K562 (cell line): ENCODE results near the gene DNAJB6. TPM values are rescaled to one million over a fixed set of nuclear protein-coding genes. Genes with fewer than 3 reads are reported as not detected.

Experiments used
- ATAC-seq: fragments of 200-7000 bp; cut with Tn5 transposase; 3 replicates; pipeline ENCODE4 v1.9.1; 2020; ENCODE audit warnings: moderate library complexity
- BruUV-seq: library from RNA; stranded (reverse); fragments of 400-500 nt; replicated peaks from 2 replicates; lab custom pipeline; 2021; lab: Mats Ljungman, UMichigan
- CTCF ChIA-PET: fragments of 300-600 bp; formaldehyde crosslinking; extraction: SDS; loops from one replicate; lab custom pipeline; 2021; ENCODE audit warnings: low intra/inter-chr PET ratio; lab: Yijun Ruan, JAX
- POLR2A ChIA-PET: fragments of 300-600, 350-650 bp; sonication (Branson Sonifier 250); formaldehyde crosslinking; extraction: SDS; loops from one replicate; lab custom pipeline; 2021; ENCODE audit warnings: antibody characterized with exemption, inconsistent platforms; lab: Yijun Ruan, JAX
- DNase-seq, 4 experiments: peaks; one replicate each; pipeline versions ENCODE4 v3.0.0 to v3.0.0-alpha.2; 2011 to 2018; ENCODE audit warnings: low spot score in 3 of 4, mixed read lengths in 3 of 4; ENCODE audit errors: extremely low read depth in 1 of 4
- FAIRE-seq: peaks from 2 replicates; lab custom pipeline; 2011; peaks lifted over from hg19 to GRCh38; lab: Jason Lieb, UNC
- H2AFZ ChIP-seq: 2 replicates; pipeline ENCODE4 v1.6.0; 2011; ENCODE audit warnings: low read depth, low read length, control low read depth, inconsistent platforms
- H3K27ac ChIP-seq: fragments of 200-600 bp; 3 replicates; pipeline ENCODE4 v1.8.0; 2011; ENCODE audit warnings: low read depth, mild to moderate bottlenecking, control low read depth, inconsistent platforms, low read length, moderate library complexity, mixed read lengths; ENCODE audit errors: extremely low read depth
- H3K27me3 ChIP-seq, 2 experiments: fragments of 300-600 bp in 1 of 2; 2 replicates in 1 of 2; 3 replicates in 1 of 2; pipeline versions ENCODE4 v1.6.0 to v1.8.0; 2011; ENCODE audit warnings: inconsistent platforms in 2 of 2, low read length in 2 of 2, mild to moderate bottlenecking in 1 of 2, mixed read lengths in 1 of 2, moderate library complexity in 1 of 2; ENCODE audit not compliant: control insufficient read depth in 2 of 2, insufficient read depth in 2 of 2
- H3K36me3 ChIP-seq: fragments of 300-600 bp; 3 replicates; pipeline ENCODE4 v1.8.0; 2011; ENCODE audit warnings: mild to moderate bottlenecking, low read length, inconsistent platforms; ENCODE audit not compliant: control insufficient read depth, insufficient read depth
- H3K4me1 ChIP-seq, 2 experiments: fragments of 200-600 bp in 1 of 2; replicated peaks in 1 of 2; 2 replicates in 1 of 2; 3 replicates in 1 of 2; pipeline versions ENCODE4 v1.5.1 to v1.8.0; 2011; ENCODE audit warnings: inconsistent platforms in 2 of 2, low read length in 2 of 2, mild to moderate bottlenecking in 1 of 2, mixed read lengths in 1 of 2, moderate library complexity in 1 of 2; ENCODE audit not compliant: control insufficient read depth in 2 of 2, insufficient read depth in 2 of 2
- H3K4me2 ChIP-seq: 2 replicates; pipeline ENCODE4 v1.6.1; 2011; ENCODE audit warnings: low read length, control low read depth, inconsistent platforms, mixed read lengths; ENCODE audit not compliant: insufficient read depth
- H3K4me3 ChIP-seq: fragments of 200-600 bp; sonication (generic), shearing (Covaris generic); 2 replicates; pipeline ENCODE4 v1.5.1; 2016; ENCODE audit warnings: control low read depth, inconsistent platforms
- H3K79me2 ChIP-seq: fragments of 200-600 bp; 3 replicates; pipeline ENCODE4 v1.8.0; 2011; ENCODE audit warnings: low read length, inconsistent platforms; ENCODE audit not compliant: control insufficient read depth, insufficient read depth
- H3K9ac ChIP-seq, 2 experiments: 2 replicates each; pipeline versions ENCODE4 v1.6.0 to v1.6.1; 2011; ENCODE audit warnings: low read depth in 2 of 2, low read length in 2 of 2, control low read depth in 1 of 2, inconsistent platforms in 1 of 2, mild to moderate bottlenecking in 1 of 2, mixed read lengths in 1 of 2; ENCODE audit not compliant: insufficient read depth in 1 of 2
- H3K9me1 ChIP-seq: one replicate; pipeline ENCODE4 v1.6.0; 2011; ENCODE audit warnings: inconsistent platforms, mild to moderate bottlenecking, low read length, moderate library complexity; ENCODE audit not compliant: control insufficient read depth, insufficient read depth
- H3K9me3 ChIP-seq: replicated peaks from 2 replicates; pipeline ENCODE4 v1.5.1; 2011; ENCODE audit warnings: low read depth, low read length, inconsistent platforms; ENCODE audit not compliant: control insufficient read depth, insufficient read depth
- H4K20me1 ChIP-seq: replicated peaks from 2 replicates; pipeline ENCODE4 v1.6.1; 2011; ENCODE audit warnings: low read length, inconsistent platforms, mixed read lengths; ENCODE audit not compliant: control insufficient read depth, insufficient read depth
- C11orf30 ChIP-seq: fragments of 450-650 bp; IDR thresholded peaks from 2 replicates; pipeline ENCODE4 v1.6.1; 2016; ENCODE audit warnings: low read depth, mild to moderate bottlenecking
- CREB1 ChIP-seq, 2 experiments: sonication (generic) in 1 of 2; formaldehyde crosslinking in 1 of 2; IDR thresholded peaks; 2 replicates each; pipeline versions ENCODE4 v1.6.1 to v1.8.0; 2012 to 2022; ENCODE audit warnings: inconsistent platforms in 1 of 2, mild to moderate bottlenecking in 1 of 2, missing genetic modification reagents in 1 of 2, moderate library complexity in 1 of 2
- DNMT1 ChIP-seq: fragments of 450-650 bp; IDR thresholded peaks from 2 replicates; pipeline ENCODE4 v1.6.1; 2016; ENCODE audit warnings: antibody characterized with exemption, mild to moderate bottlenecking
- HNRNPH1 ChIP-seq: fragments of 200-400 bp; formaldehyde crosslinking; optimal IDR thresholded peaks from 2 replicates; pipeline ENCODE3; 2017; ENCODE audit warnings: low read depth, mild to moderate bottlenecking, low read length, moderate library complexity
- L3MBTL2 ChIP-seq: fragments of 450-650 bp; IDR thresholded peaks from 2 replicates; pipeline ENCODE4 v1.6.1; 2016; ENCODE audit warnings: mild to moderate bottlenecking, moderate library complexity
- MEF2D ChIP-seq: conservative IDR thresholded peaks from 2 replicates; pipeline ENCODE4 v1.6.1; 2016; ENCODE audit warnings: low read depth, missing genetic modification characterization, missing compliant biosample characterization
- MTA2 ChIP-seq: fragments of 450-650 bp; IDR thresholded peaks from 2 replicates; pipeline ENCODE4 v1.6.1; 2016; ENCODE audit warnings: low read depth
- SRSF9 ChIP-seq: fragments of 200-400 bp; formaldehyde crosslinking; IDR thresholded peaks from 2 replicates; pipeline ENCODE4 v1.6.1; 2017; ENCODE audit warnings: low read depth, low read length, borderline replicate concordance
- TAF9B ChIP-seq: fragments of 450-650 bp; IDR thresholded peaks from 2 replicates; pipeline ENCODE4 v1.6.1; 2018; ENCODE audit warnings: mild to moderate bottlenecking; ENCODE audit not compliant: partially characterized antibody
- YY1 ChIP-seq, 3 experiments: IDR thresholded peaks; 2 replicates each; pipeline ENCODE4 v1.6.1; 2011; ENCODE audit warnings: low read length in 2 of 3, mild to moderate bottlenecking in 2 of 3, moderate library complexity in 2 of 3, borderline replicate concordance in 1 of 3, control low read depth in 1 of 3, low read depth in 1 of 3; ENCODE audit not compliant: insufficient read depth in 3 of 3, insufficient replicate concordance in 2 of 3, control insufficient read depth in 1 of 3, insufficient read length in 1 of 3; ENCODE audit errors: extremely low read depth in 1 of 3
- ZFP30 ChIP-seq: fragments of 250-450 bp; sonication (Bioruptor Pico); IDR thresholded peaks from 2 replicates; pipeline ENCODE4 v1.8.0; 2022; ENCODE audit warnings: moderate library complexity, mild to moderate bottlenecking, inconsistent platforms, borderline replicate concordance
- ZKSCAN3 ChIP-seq: fragments of 250-450 bp; sonication (Bioruptor Pico); IDR thresholded peaks from 2 replicates; pipeline ENCODE4 v1.4.0; 2020
- ZNF134 ChIP-seq: fragments of 250-450 bp; sonication (Bioruptor Pico); conservative IDR thresholded peaks from 2 replicates; pipeline ENCODE4 v1.4.0; 2020
- ZNF212 ChIP-seq: fragments of 450-650 bp; formaldehyde crosslinking; IDR thresholded peaks from 2 replicates; pipeline ENCODE4 v1.4.0; 2020; ENCODE audit warnings: mild to moderate bottlenecking
- ZNF274 ChIP-seq: IDR thresholded peaks from 2 replicates; pipeline ENCODE4 v1.6.1; 2011; ENCODE audit warnings: low read depth, mild to moderate bottlenecking, low read length, moderate library complexity, borderline replicate concordance
- ZNF316 ChIP-seq: fragments of 450-650 bp; IDR thresholded peaks from 2 replicates; pipeline ENCODE4 v1.6.1; 2016
- WGBS: fragments of 100-300 bp; shearing (Covaris generic); methylation state at CpG from one replicate; pipeline ENCODE4 v1.1.6; 2016; ENCODE audit warnings: low coverage, mixed read lengths; ENCODE audit not compliant: insufficient coverage; ENCODE audit errors: missing lambda C conversion rate; 5-methylcytosine and 5-hydroxymethylcytosine counted together
- in situ Hi-C: fragments of 300-500 bp; cut with MboI; formaldehyde crosslinking; loops from 4 replicates; pipeline ENCODE4 v1.15.0; 2018; ENCODE audit warnings: inconsistent platforms, mixed read lengths
- intact Hi-C: fragments of 100-400 bp; cut with micrococcal nuclease; formaldehyde crosslinking; loops from 2 replicates; pipeline ENCODE4 v1.14.2; 2022
- polyA plus RNA-seq, 8 experiments: library from polyadenylated mRNA; depleted of rRNA in 4 of 8; stranded (reverse) in 5 of 8; unstranded in 3 of 8; fragments of >200 nt; fragmentation: Nextera tagmentation in 2 of 8; fragmentation: Illumina TruSeq in 1 of 8; extraction: Ambion mirVana in 2 of 8; extraction: Trizol in 1 of 8; gene quantifications; 2 replicates each; pipeline versions ENCODE4 v1.2.1 to v1.2.3, GENCODE V29; 2011 to 2014; ENCODE audit warnings: inconsistent platforms in 1 of 8, missing spikeins in 1 of 8
- total RNA-seq, 7 experiments: library from RNA; depleted of rRNA in 6 of 7; stranded (reverse); fragments of >200 nt in 6 of 7; fragmentation: Illumina TruSeq in 2 of 7; extraction: Trizol in 2 of 7; gene quantifications; 2 replicates each; pipeline versions ENCODE4 v1.2.1 to v1.2.3, GENCODE V29; 2011 to 2021; ENCODE audit warnings: low replicate concordance in 1 of 7
- TF ChIP-seq, protein P1 (sequence below), 2 experiments: IDR thresholded peaks; 2 replicates each; pipeline ENCODE4 v1.6.1; 2012; ENCODE audit warnings: improper control_type of control experiment in 2 of 2, low read depth in 2 of 2, low read length in 2 of 2, borderline replicate concordance in 1 of 2
- TF ChIP-seq, protein P2 (sequence below): fragments of 450-650 bp; formaldehyde crosslinking; conservative IDR thresholded peaks from 2 replicates; pipeline ENCODE4 v1.4.0; 2022; ENCODE audit warnings: mild to moderate bottlenecking, missing genetic modification characterization
- TF ChIP-seq, protein P3 (sequence below): fragments of 200-800 bp; sonication (Bioruptor generic); IDR thresholded peaks from 2 replicates; pipeline ENCODE4 v1.6.1; 2017; ENCODE audit warnings: missing genetic modification characterization, missing compliant biosample characterization

DNAJB6 gene
- total and polyA plus RNA-seq, 9 of the 15 experiments (the other 6 are each of a cell fraction or from before 2014, with no cell fraction given), result 84.5 to 158 (median 135) TPM

DNA sequence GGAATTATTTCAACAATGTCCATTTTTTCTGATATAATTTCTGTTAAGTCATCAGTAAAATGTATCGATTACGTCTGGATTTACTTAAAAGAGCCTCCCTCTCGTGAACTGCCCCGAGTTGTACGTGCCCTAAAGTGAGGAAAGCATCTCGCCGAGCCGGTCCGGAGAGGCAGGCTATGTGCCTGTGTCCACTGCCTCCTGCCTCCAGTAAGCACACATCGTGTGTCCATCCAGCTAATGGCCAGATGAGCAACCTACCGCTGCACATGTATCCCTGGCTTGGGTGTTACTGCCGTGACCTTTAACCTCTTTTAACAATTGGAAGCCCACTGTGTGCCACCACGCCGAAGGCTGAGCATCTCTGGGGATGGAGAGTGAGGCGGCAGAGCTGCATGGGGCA is 23.2 kb upstream of the DNAJB6 start:
- H3K36me3 ChIP-seq, result no peaks in the 10 kb centered on the region
- H3K4me3 ChIP-seq, result no peak overlapping the region
- no peak for FAIRE-seq
- ChIA-PET CTCF (no interaction called here), POLR2A (no interaction called here)
- no peaks in the 10 kb centered on the region for H3K79me2 ChIP-seq
- H3K4me1 ChIP-seq, result peaks cover 0 to 16% of the 10 kb centered on the region in 2 experiments; a peak in 3 of 5 replicates
- intact Hi-C loops (no loop called here), in situ Hi-C loops (no loop called here)
- no peak overlapping the region for H2AFZ ChIP-seq
- whole genome bisulfite sequencing, result 47% methylated on average over 15 of the region's 15 CpGs
- H3K9ac ChIP-seq, result no peak overlapping the region
- no peak overlapping the region for H3K4me2 ChIP-seq
- DNase-seq, result peak in 1 of 4 experiments; percentile 10
- H3K9me3 ChIP-seq, result no peaks in the 10 kb centered on the region
- no peak overlapping the region for H3K27ac ChIP-seq
- H4K20me1 ChIP-seq, result no peaks in the 10 kb centered on the region
- ATAC-seq, result no peak
- H3K9me1 ChIP-seq, result no peaks in the 10 kb centered on the region
- no peaks in the 10 kb centered on the region; a peak in 1 of 5 replicates for H3K27me3 ChIP-seq
- no TSS peak for BruUV-seq
- TF ChIP-seq CREB1 (IDR thresholded peaks at IDR 0.05) (no peak), CREB1 (CRISPR knock-in tag; IDR thresholded peaks at IDR 0.05) (no peak), ZNF274 (no peak), MEF2D (no peak), ZNF212 (CRISPR knock-in tag) (no peak), ZKSCAN3 (CRISPR knock-in tag) (no peak), SRSF9 (no peak), MTA2 (no peak), L3MBTL2 (no peak), ZNF134 (CRISPR knock-in tag) (no peak), YY1 (IDR thresholded peaks at IDR 0.05; ENCODE audit: borderline replicate concordance in 1 of 3, control insufficient read depth in 1 of 3, extremely low read depth in 1 of 3, insufficient read depth in 3 of 3, insufficient read length in 1 of 3, insufficient replicate concordance in 2 of 3, low read depth in 1 of 3, low read length in 2 of 3) (no peak), DNMT1 (no peak), HNRNPH1 (no peak), TAF9B (no peak), C11orf30 (peak; percentile 28; the same call in 1 of the 2 replicates), ZNF316 (peak; percentile 37; the same call in 1 of the 2 replicates), ZFP30 (no peak)
- TF ChIP-seq, protein P1, sequence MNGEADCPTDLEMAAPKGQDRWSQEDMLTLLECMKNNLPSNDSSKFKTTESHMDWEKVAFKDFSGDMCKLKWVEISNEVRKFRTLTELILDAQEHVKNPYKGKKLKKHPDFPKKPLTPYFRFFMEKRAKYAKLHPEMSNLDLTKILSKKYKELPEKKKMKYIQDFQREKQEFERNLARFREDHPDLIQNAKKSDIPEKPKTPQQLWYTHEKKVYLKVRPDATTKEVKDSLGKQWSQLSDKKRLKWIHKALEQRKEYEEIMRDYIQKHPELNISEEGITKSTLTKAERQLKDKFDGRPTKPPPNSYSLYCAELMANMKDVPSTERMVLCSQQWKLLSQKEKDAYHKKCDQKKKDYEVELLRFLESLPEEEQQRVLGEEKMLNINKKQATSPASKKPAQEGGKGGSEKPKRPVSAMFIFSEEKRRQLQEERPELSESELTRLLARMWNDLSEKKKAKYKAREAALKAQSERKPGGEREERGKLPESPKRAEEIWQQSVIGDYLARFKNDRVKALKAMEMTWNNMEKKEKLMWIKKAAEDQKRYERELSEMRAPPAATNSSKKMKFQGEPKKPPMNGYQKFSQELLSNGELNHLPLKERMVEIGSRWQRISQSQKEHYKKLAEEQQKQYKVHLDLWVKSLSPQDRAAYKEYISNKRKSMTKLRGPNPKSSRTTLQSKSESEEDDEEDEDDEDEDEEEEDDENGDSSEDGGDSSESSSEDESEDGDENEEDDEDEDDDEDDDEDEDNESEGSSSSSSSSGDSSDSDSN (IDR thresholded peaks at IDR 0.05; ENCODE audit: borderline replicate concordance in 1 of 2, low read depth in 2 of 2, low read length in 2 of 2), result no peak
- TF ChIP-seq, protein P2, sequence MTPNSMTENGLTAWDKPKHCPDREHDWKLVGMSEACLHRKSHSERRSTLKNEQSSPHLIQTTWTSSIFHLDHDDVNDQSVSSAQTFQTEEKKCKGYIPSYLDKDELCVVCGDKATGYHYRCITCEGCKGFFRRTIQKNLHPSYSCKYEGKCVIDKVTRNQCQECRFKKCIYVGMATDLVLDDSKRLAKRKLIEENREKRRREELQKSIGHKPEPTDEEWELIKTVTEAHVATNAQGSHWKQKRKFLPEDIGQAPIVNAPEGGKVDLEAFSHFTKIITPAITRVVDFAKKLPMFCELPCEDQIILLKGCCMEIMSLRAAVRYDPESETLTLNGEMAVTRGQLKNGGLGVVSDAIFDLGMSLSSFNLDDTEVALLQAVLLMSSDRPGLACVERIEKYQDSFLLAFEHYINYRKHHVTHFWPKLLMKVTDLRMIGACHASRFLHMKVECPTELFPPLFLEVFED (CRISPR knock-in tag), result no peak
- TF ChIP-seq, protein P3, sequence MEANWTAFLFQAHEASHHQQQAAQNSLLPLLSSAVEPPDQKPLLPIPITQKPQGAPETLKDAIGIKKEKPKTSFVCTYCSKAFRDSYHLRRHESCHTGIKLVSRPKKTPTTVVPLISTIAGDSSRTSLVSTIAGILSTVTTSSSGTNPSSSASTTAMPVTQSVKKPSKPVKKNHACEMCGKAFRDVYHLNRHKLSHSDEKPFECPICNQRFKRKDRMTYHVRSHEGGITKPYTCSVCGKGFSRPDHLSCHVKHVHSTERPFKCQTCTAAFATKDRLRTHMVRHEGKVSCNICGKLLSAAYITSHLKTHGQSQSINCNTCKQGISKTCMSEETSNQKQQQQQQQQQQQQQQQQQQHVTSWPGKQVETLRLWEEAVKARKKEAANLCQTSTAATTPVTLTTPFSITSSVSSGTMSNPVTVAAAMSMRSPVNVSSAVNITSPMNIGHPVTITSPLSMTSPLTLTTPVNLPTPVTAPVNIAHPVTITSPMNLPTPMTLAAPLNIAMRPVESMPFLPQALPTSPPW (CRISPR knock-in tag), result no peak
